Esophagus (tissue), 2 donors: ENCODE data around the gene SLC49A3. TPM values are rescaled to one million over a fixed set of nuclear protein-coding genes. Genes with fewer than 3 reads are reported as not detected.
A peak's percentile ranks its signal among the peaks of the same experiment; 100 is the strongest.

Source experiments
- H3K27ac ChIP-seq, 2 donors: one replicate each; pipeline ENCODE4 v1.5.1; 2013; ENCODE audit warnings: low read depth in 2 of 2, mild to moderate bottlenecking in 2 of 2, inconsistent platforms in 1 of 2, low read length in 1 of 2, moderate library complexity in 1 of 2
- H3K27me3 ChIP-seq, 2 donors: one replicate each; pipeline ENCODE4 v1.6.1; 2013; ENCODE audit warnings: low read length in 2 of 2, control low read depth in 1 of 2, mild to moderate bottlenecking in 1 of 2; ENCODE audit not compliant: insufficient read depth in 2 of 2, control insufficient read depth in 1 of 2
- H3K36me3 ChIP-seq, 2 donors: one replicate each; pipeline ENCODE4 v1.6.1; 2013; ENCODE audit warnings: low read length in 1 of 2; ENCODE audit not compliant: control insufficient read depth in 2 of 2, insufficient read depth in 2 of 2
- H3K4me1 ChIP-seq, 2 donors: one replicate each; pipeline ENCODE4 v1.6.1; 2013; ENCODE audit warnings: low read length in 1 of 2; ENCODE audit not compliant: control insufficient read depth in 2 of 2, insufficient read depth in 2 of 2
- H3K4me3 ChIP-seq, 2 donors: one replicate each; pipeline ENCODE4 v1.5.1; 2013; ENCODE audit warnings: low read length in 2 of 2, mild to moderate bottlenecking in 2 of 2, low read depth in 1 of 2, moderate library complexity in 1 of 2
- H3K9me3 ChIP-seq, 2 donors: one replicate each; pipeline ENCODE4 v1.6.1; 2013; ENCODE audit warnings: mild to moderate bottlenecking in 2 of 2, low read depth in 1 of 2, low read length in 1 of 2, moderate library complexity in 1 of 2; ENCODE audit not compliant: control insufficient read depth in 2 of 2, insufficient read depth in 1 of 2
- WGBS, 2 donors: extraction: QIAGEN DNeasy Blood & Tissue Kit; methylation state at CpG; one replicate each; pipeline ENCODE4 v1.1.7; 2013; 5-methylcytosine and 5-hydroxymethylcytosine counted together
- polyA plus RNA-seq, 2 donors: library from polyadenylated mRNA; stranded (reverse); fragments of 200-250 nt; gene quantifications; one replicate each; pipeline ENCODE4 v1.2.3, GENCODE V29; 2013
- donor health status: healthy with polysubstance abuse.
- donor health status: Bipolar disorder and iron deficiency.

The SLC49A3 gene
- polyA plus RNA-seq, 2 donors = 3.8 to 7.2 TPM

GRCh38 chr4:677431-678293, 11.3 kb downstream of the SLC49A3 start:
- no peaks in the 10 kb centered on the region for H3K36me3 ChIP-seq
- H3K4me1 ChIP-seq = peaks cover 11 to 34% of the 10 kb centered on the region in 2 donors
- H3K9me3 ChIP-seq = no peaks in the 10 kb centered on the region
- H3K27ac ChIP-seq = peak overlapping the region; percentile 22 to 56
- no peak overlapping the region for H3K4me3 ChIP-seq
- H3K27me3 ChIP-seq = no peaks in the 10 kb centered on the region
- whole genome bisulfite sequencing, 2 donors = 45 to 56% methylated on average over 26 of the region's 26 CpGs

- Histone ChIP-seq H3K4me3 (no peak overlapping the region), H3K4me1 (peaks cover 11 to 33% of the 10 kb centered on the region in 2 donors), H3K27me3 (no peaks in the 10 kb centered on the region), H3K9me3 (no peaks in the 10 kb centered on the region), H3K36me3 (peaks cover 3 to 5% of the 10 kb centered on the region in 2 donors), H3K27ac (no peak overlapping the region)
- WGBS, 2 donors = 87 to 88% methylated on average over 8 of the region's 8 CpGs
Measured at GRCh38 chr4:676871-677235, 12.1 kb downstream of the SLC49A3 start.

- Histone ChIP-seq H3K27me3 (no peaks in the 10 kb centered on the region), H3K4me3 (no peak overlapping the region), H3K36me3 (peaks cover 7% of the 10 kb centered on the region in 2 donors), H3K9me3 (no peaks in the 10 kb centered on the region), H3K27ac (no peak overlapping the region), H3K4me1 (peaks cover 10 to 33% of the 10 kb centered on the region in 2 donors)
- 66 to 72% methylated on average over 19 of the region's 19 CpGs for WGBS, 2 donors
Measured at GRCh38 chr4:675980-676870, 12.7 kb downstream of the SLC49A3 start.

DNA sequence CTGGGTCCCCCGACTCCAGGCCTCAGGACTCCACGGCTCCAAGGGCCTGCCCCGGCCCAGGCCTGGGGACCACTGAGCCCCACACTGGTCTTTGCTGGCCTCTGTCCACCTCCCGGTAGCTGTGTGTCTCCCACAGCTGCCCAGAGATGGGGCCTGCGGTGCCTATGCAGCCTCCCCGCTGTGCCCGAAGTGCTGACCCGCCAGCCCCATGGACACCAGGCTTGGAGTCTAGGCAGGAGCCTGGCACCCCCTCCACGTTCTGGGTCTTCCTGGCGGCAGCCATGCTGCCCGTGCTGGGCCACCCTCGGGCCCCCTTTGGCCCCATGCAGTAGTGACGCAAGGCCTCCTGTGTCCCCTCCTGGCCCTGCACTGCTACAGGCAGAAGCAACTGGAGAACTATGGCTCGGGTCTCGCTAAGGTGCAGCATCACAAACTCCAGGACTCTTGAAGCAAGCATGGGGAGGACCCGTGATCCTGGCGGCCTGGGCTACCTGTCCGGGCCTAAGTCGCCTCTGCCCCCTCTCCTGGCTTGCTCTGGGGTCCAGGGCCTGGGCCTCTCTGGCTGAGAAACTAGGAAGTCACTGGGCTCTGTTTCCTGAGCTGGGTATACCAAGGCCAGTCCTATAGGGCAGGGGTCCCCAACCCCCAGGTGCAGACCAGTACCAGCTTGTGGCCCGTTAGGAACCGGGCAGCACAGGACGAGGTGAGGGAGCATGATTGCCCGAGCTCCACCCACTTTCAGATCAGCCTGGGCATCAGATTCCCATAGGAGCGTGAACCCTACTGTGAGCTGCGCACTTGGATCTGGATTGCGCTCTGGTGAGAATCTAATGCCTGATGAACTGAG, 13.7 kb downstream of the SLC49A3 start:
- WGBS, 2 donors = 61 to 63% methylated on average over 26 of the region's 26 CpGs
- Histone ChIP-seq H3K9me3 (no peaks in the 10 kb centered on the region), H3K27me3 (no peaks in the 10 kb centered on the region), H3K4me1 (peaks cover 5 to 32% of the 10 kb centered on the region in 2 donors), H3K4me3 (peak overlapping the region; percentile 68 to 89), H3K27ac (peak overlapping the region; percentile 89 to 90), H3K36me3 (peaks cover 7 to 12% of the 10 kb centered on the region in 2 donors)

DNA sequence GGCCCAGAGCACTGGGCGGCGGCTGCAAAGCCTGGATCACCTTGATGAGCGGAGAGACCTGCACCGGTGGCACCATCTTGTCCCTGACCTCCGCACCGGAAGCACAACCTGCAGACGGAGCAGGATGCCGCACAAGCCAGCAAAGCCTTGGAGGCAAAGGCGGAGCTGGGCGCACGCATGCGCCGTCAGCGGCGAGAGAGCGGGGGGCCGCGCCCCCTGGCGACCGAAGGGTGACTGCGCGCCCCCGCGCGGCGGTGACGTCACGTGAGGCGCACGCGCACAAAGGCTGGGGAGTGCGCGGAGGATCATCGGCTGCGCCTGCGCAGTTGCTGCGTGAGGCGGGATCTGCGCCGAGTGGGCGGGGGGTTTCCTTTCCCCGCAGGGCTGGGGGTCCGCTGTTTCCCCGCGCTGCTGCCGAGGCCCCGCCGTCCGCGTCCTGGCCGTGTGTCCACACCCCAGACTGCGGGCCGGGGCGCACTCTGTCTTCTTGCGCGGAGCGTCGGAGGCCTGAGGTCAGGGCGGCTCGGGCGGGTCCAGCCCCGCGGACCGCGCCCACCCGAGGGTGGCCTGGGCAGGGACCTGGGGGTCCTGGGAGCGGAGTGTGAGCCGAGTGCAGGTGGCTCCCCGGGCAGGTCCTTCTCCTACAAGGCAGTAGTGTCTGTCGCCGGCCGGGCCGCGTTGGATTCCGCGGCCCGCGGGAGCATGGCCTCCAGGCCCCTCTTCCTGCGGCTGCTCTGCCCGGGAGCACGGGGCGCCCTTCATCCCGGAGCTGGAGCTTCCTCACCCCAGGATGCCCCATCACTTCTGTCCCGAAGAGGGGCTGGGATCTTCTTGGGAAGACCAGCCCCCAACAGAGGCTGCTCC, 14.5 kb downstream of the SLC49A3 start, which contains the start of the genes ATP5ME and MYL5:
TSS of gene ATP5ME (minus strand) at position 105 of the 864 bp plus-strand sequence. CDS start at position 76, 29 bp downstream.
TSS of gene MYL5 (plus strand) at position 371 of the 864 bp plus-strand sequence. CDS start 3,485 bp downstream, outside the sequence.
- no peaks in the 10 kb centered on the region for H3K27me3 ChIP-seq
- peaks cover 5 to 29% of the 10 kb centered on the region in 2 donors for H3K4me1 ChIP-seq
- peaks cover 7 to 12% of the 10 kb centered on the region in 2 donors for H3K36me3 ChIP-seq

GRCh38 chr4:673349-674091, 15.4 kb downstream of the SLC49A3 start:
- Histone ChIP-seq H3K4me3 (peak overlapping the region; percentile 62 to 68), H3K27me3 (no peaks in the 10 kb centered on the region), H3K36me3 (peaks cover 7 to 12% of the 10 kb centered on the region in 2 donors), H3K4me1 (peaks cover 5 to 29% of the 10 kb centered on the region in 2 donors), H3K9me3 (no peaks in the 10 kb centered on the region), H3K27ac (peak overlapping the region; percentile 3 to 76)
- 7 to 8% methylated on average over 52 to 55 of the region's 55 CpGs for WGBS, 2 donors

More for the DNA sequence above, 14.5 kb downstream of the SLC49A3 start, which contains the start of the genes ATP5ME and MYL5:
- H3K9me3 ChIP-seq = no peaks in the 10 kb centered on the region
- 0 to 1% methylated on average over 68 to 84 of the region's 84 CpGs for WGBS, 2 donors
- H3K4me3 ChIP-seq = peak within 1 kb of the TSS; percentile 68 to 89
- H3K27ac ChIP-seq = peak within 1 kb of the TSS; percentile 89 to 90

GRCh38 chr4:671769-672168, 17.2 kb downstream of the SLC49A3 start:
- no peak overlapping the region for H3K4me3 ChIP-seq
- 88 to 95% methylated on average over 3 of the region's 3 CpGs for WGBS, 2 donors
- H3K9me3 ChIP-seq = no peaks in the 10 kb centered on the region
- peaks cover 5 to 14% of the 10 kb centered on the region in 2 donors for H3K4me1 ChIP-seq
- H3K36me3 ChIP-seq = peaks cover 7 to 12% of the 10 kb centered on the region in 2 donors
- H3K27me3 ChIP-seq = no peaks in the 10 kb centered on the region
- H3K27ac ChIP-seq = no peak overlapping the region
